Measurements from ENCODE around the gene GALK1.

GALK1 gene

GRCh38 chr17:75724016-75725003 lies 40.7 kb downstream of the GALK1 start:
- DNase-seq (ENCODE audit: low spot score) = no peak

GRCh38 chr17:75723171-75723930 lies 41.6 kb downstream of the GALK1 start:
- DNase-seq (ENCODE audit: low spot score) = no peak

GRCh38 chr17:75722542-75723095 lies 42.4 kb downstream of the GALK1 start:
- DNase-seq (ENCODE audit: low spot score) = no peak

DNA sequence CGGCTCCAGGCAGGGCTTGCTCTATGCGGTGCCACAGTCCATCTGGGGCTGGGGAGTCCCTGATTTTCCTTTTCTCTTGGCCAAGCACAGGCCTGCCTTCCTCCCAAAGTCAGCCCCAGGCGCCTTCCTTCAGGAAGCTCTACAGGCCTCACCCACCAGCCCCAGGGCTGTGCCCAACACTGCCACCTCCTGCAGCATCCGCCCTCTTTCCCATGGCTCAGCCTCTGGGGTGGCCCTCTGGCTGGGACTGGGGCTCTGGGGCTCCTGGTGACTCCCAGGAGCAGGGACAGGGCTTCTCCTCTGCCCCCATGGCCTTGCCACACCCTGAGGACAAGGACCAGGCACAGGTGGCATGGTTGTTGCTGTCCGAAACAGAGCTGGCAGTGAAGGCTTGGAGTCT lies 42.9 kb downstream of the GALK1 start:
- no peak for DNase-seq (ENCODE audit: low spot score)

- no peak for DNase-seq (ENCODE audit: low spot score)
Measured at GRCh38 chr17:75721463-75722011, 43.5 kb downstream of the GALK1 start.

GRCh38 chr17:75720656-75721462 lies 44.1 kb downstream of the GALK1 start, which contains the start of gene ITGB4:
Gene ITGB4, plus strand, starts transcription at chr17:75721459. Its CDS starts 3,245 bp downstream, at chr17:75724704.
- DNase-seq (ENCODE audit: low spot score) = peak; percentile 63

GRCh38 chr17:75719732-75720131 lies 45.3 kb downstream of the GALK1 start:
- no peak for DNase-seq (ENCODE audit: low spot score)

DNA sequence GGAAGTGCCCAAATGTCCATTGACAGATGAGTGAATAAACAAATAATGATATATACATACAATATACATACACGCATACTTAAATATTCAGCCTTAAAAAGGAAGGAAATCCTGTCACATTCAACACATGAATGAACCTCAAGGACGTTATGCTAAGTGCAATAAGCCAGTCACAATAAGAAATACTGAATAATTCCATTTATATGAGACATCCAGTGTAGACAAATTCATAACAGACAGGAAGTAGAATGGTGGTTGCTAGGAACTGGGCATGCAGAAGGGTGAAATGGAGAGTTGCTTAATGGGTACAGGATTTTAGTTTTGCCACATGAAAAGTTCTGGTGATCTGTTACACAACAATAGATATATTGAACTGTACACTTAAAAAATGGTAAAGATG lies 52.5 kb downstream of the GALK1 start:
- no peak for DNase-seq (ENCODE audit: low spot score)
